GM12875 (cell line): ENCODE measurements around the gene ADGRA3.

ENCODE experiments used
- H3K4me3 ChIP-seq: one replicate; pipeline ENCODE4 v1.5.1; 2011; ENCODE audit warnings: low read depth, low read length, control low read depth
- CTCF ChIP-seq: IDR thresholded peaks from 2 replicates; pipeline ENCODE4 v1.5.1; 2011; ENCODE audit warnings: low read depth, mild to moderate bottlenecking, control low read depth, inconsistent platforms, low read length, moderate library complexity, borderline replicate concordance; ENCODE audit not compliant: insufficient read depth

ADGRA3 gene

DNA sequence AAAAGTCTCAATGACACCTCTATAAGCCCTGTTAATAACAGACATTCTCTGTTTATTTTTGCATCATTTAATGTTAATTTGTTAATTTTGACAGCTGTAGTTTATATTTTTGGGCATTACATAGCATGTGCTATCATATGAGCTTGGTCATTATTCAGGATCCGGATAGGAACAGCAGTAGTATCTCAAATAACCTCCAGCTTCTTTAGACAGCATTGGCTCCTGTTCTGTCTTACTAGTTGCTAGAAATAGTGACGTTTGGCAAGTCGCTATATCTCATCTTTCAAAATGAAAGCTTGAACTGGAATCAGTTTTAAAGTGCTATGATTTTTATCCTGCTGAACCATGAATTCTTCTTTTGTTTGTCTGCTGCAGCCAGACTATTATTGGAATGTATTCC lies 9.0 kb upstream of the ADGRA3 start:
- H3K4me3 ChIP-seq, result no peak overlapping the region
- TF ChIP-seq CTCF, result no peak

GRCh38 chr4:22522706-22523501 lies 7.0 kb upstream of the ADGRA3 start:
- no peak for TF ChIP-seq CTCF
- no peak overlapping the region for H3K4me3 ChIP-seq

GRCh38 chr4:22522206-22522605 lies 6.3 kb upstream of the ADGRA3 start:
- H3K4me3 ChIP-seq, result no peak overlapping the region
- TF ChIP-seq CTCF, result no peak

DNA sequence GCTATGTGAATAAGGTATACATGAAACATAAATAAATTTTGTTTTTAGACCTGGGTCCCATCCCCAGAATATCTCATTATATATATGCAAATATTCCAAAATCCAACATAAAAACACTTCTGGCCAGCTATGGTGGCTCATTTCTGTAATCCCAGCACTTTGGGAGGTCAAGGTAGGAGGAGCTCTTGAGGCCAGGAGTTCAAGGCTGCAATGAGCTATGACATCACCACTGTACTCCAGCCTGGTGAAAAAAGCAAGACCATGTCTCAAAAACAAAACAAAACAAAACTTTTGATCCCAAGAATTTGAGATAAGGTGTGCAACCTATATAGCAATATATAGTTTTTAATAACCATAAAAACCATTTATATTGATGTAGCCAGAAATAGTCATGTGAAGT lies 5.4 kb upstream of the ADGRA3 start:
- no peak for TF ChIP-seq CTCF
- H3K4me3 ChIP-seq, result no peak overlapping the region

- TF ChIP-seq CTCF, result no peak
- peak overlapping the region; percentile 61 for H3K4me3 ChIP-seq
Measured at GRCh38 chr4:22515145-22515887, 550 bp downstream of the ADGRA3 start.

DNA sequence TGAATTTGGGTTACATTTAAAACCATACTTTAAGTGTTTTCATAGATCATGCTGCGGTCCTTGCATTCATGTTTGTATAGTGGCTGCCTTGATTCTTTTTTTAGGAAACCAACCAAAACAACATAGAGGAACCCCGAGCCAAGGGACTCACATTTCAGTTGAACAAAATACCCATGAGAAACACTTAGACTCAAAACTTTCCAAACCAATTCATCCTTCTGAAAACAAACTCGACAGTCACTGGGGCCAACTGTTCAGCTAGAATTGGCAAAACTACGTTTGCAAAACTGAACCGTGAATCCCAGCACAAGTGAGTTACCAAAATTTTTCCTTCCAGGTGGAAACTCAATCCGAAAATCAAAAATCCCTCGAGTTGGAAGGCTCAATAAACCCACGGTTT lies 1.4 kb downstream of the ADGRA3 start:
- TF ChIP-seq CTCF, result no peak
- H3K4me3 ChIP-seq, result peak overlapping the region; percentile 61

- H3K4me3 ChIP-seq, result no peak overlapping the region
- no peak for TF ChIP-seq CTCF
Measured at GRCh38 chr4:22514001-22514400, 1.9 kb downstream of the ADGRA3 start.
